ENCODE results near the gene LPAR6. TPM values are rescaled to one million over a fixed set of nuclear protein-coding genes. Genes with fewer than 3 reads are reported as not detected.

Gene LPAR6
- total RNA-seq, 2 donors from 2014 or later = 37.2 to 48.7 TPM

DNA sequence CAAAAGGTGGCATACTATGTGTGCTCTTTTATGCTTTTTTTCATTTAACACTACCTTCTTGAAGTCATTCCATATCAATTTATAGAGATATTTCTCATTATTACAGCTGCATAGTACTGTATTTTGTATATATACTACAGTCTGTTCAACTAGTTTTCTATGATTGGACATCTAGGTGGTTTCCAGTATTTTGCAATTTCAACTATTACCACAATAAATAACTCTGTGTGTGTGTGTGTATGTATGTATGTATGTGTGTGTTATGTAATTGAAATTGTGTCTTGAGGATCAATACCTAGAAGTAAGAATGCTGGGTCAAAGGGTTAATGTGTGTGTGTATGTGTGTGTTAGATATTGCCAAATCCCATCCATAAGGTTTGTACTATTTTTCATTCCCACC, 7.0 kb downstream of the LPAR6 start:
- H3K27ac Mint-ChIP-seq = peak overlapping the region; percentile 94

DNA sequence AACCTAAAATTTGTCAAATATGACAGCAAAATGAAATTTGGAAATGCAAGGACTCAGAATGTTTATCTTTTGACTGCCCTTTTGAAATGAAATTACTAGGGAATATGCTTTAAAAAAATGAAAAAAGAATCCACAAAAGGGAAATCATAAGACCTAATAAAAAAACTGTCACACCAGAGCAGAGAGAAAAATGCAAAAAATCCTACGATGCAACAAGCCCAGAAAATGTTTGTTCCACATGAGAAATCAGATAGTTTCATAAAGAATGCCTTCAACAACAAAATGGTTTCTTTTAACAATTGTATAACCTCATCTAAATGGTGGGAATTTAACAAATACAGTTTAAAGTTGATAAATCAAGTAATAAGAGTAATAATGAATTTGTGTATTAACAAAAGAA, 8.0 kb downstream of the LPAR6 start:
- DNase-seq (no peak), ATAC-seq (no peak)
- H3K9me3 ChIP-seq (ENCODE audit: control insufficient read depth, low read length, poor library complexity, severe bottlenecking) = no peaks in the 10 kb centered on the region
- Mint-ChIP-seq H3K4me3 (no peak overlapping the region), H3K27me3 (no peaks in the 10 kb centered on the region), H3K27ac (peak overlapping the region; percentile 94), H3K4me1 (peaks cover 57% of the 10 kb centered on the region), H3K36me3 (ENCODE audit: low read depth) (peaks cover 3% of the 10 kb centered on the region)

More for the DNA sequence above, 7.0 kb downstream of the LPAR6 start:
- H3K27me3 Mint-ChIP-seq = no peaks in the 10 kb centered on the region
- peak; percentile 54 for ATAC-seq
- H3K4me3 Mint-ChIP-seq = peak overlapping the region; percentile 71
- no peak for DNase-seq
- peaks cover 3% of the 10 kb centered on the region for H3K36me3 Mint-ChIP-seq (ENCODE audit: low read depth)
- H3K4me1 Mint-ChIP-seq = peaks cover 52% of the 10 kb centered on the region
- H3K9me3 ChIP-seq (ENCODE audit: control insufficient read depth, low read length, poor library complexity, severe bottlenecking) = no peaks in the 10 kb centered on the region

DNA sequence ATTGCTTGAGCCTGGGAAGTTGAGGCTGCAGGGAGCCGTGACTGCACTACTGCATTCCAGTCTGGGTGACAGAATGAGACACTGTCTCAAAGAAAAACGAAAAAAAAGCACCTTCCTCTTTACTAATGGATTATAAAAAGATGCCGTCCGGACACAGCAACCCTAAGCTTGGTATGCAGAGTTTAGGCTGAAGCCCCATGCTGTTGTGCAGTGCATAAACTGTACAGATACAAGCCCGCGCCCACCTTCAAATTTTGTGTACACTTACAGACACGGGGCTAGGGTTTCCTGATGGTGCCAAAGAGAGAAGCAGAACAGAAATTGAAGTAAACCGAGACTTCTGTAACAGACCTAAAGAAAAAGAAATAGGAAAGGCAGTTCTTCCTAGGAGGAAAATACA, 9.0 kb downstream of the LPAR6 start:
- Mint-ChIP-seq H3K4me3 (peak overlapping the region; percentile 52), H3K36me3 (ENCODE audit: low read depth) (peaks cover 3% of the 10 kb centered on the region), H3K27ac (peak overlapping the region; percentile 94), H3K4me1 (peaks cover 56% of the 10 kb centered on the region), H3K27me3 (no peaks in the 10 kb centered on the region)
- no peak for ATAC-seq
- DNase-seq = no peak
- no peaks in the 10 kb centered on the region for H3K9me3 ChIP-seq (ENCODE audit: control insufficient read depth, low read length, poor library complexity, severe bottlenecking)

DNA sequence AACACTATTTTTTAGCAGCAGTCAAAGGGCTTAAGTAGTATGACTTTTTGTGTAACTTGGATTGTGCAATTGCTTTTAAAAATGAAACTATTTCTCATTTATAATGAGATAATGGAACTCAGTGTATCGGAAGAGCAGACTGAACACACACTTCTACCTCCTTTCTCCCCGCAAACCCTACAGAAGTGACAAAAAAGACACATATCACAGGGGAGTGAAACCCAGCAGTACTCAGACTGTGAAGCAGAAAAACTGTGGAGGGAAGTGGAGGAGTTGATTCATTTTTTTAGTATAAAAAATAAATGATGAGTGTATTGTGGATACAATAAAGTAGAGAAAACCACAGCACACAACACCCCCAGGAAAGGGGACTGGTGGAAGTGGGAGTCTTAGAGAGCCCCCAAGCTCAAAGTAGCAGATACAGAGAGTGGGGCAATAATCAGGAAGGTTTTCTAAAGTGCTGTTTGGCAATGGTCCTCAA, 9.7 kb downstream of the LPAR6 start:
- Mint-ChIP-seq H3K27me3 (no peaks in the 10 kb centered on the region), H3K4me3 (peak overlapping the region; percentile 68), H3K27ac (peak overlapping the region; percentile 94), H3K4me1 (peaks cover 53% of the 10 kb centered on the region), H3K36me3 (ENCODE audit: low read depth) (peaks cover 3% of the 10 kb centered on the region)
- ATAC-seq = peak; percentile 63
- DNase-seq = no peak
- no peaks in the 10 kb centered on the region for H3K9me3 ChIP-seq (ENCODE audit: control insufficient read depth, low read length, poor library complexity, severe bottlenecking)

DNA sequence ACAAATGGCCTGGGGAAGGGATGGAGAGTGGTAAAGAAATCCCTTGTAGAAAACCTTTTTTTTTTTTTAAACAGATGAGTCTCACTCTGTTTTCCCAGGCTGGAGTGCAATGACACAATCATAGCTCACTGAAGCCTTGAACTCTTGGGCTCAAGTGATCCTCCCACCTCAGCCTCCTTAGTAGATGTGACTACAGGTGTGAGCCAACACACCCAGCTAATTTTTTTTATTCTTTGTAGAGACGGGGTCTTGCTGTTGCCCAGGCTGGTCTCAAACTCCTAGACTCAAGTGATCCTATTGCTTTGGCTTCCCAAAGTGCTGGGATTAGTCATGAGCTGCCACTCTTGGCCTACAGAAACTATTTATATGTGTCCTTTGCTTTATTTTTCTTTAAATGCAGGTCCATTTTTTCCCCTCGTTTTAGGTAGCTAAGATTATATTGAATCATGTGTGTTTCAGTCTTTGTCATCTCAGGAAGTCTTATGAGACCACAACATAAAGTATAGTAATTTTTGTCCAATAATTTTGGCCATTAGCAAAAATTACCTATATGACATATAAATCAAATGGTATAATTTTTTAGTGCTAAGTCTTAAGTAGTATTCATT, 10.5 kb downstream of the LPAR6 start:
- ATAC-seq (no peak), DNase-seq (no peak)
- no peaks in the 10 kb centered on the region for H3K27me3 Mint-ChIP-seq
- peak overlapping the region; percentile 94 for H3K27ac Mint-ChIP-seq
- peaks cover 53% of the 10 kb centered on the region for H3K4me1 Mint-ChIP-seq
- H3K36me3 Mint-ChIP-seq (ENCODE audit: low read depth) = peaks cover 3% of the 10 kb centered on the region
- H3K9me3 ChIP-seq (ENCODE audit: control insufficient read depth, low read length, poor library complexity, severe bottlenecking) = no peaks in the 10 kb centered on the region
- no peak overlapping the region for H3K4me3 Mint-ChIP-seq

DNA sequence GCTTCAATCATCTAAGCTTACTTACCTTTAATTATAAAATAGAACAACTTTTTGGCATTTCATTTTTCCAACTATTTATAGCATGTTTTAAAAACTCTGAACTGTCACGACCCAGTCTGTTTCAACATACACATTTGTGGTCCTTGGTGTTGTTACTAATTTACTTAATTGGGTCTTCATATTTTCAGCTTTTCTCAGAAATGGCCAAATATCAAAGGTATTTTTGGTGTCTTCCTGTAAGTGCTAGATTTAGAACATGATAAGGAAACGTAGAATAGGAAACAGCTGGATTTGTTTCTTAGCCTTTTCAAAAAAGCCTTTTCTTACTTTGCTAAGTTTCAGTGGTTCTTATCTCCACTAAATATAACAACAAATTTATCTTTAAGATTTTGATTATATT, 11.4 kb downstream of the LPAR6 start:
- no peak for DNase-seq
- ATAC-seq = peak; percentile 13
- no peak overlapping the region for H3K27ac Mint-ChIP-seq
- H3K36me3 Mint-ChIP-seq (ENCODE audit: low read depth) = peaks cover 3% of the 10 kb centered on the region
- peaks cover 47% of the 10 kb centered on the region for H3K4me1 Mint-ChIP-seq
- H3K4me3 Mint-ChIP-seq = no peak overlapping the region
- H3K27me3 Mint-ChIP-seq = no peaks in the 10 kb centered on the region
- H3K9me3 ChIP-seq (ENCODE audit: control insufficient read depth, low read length, poor library complexity, severe bottlenecking) = no peaks in the 10 kb centered on the region

DNA sequence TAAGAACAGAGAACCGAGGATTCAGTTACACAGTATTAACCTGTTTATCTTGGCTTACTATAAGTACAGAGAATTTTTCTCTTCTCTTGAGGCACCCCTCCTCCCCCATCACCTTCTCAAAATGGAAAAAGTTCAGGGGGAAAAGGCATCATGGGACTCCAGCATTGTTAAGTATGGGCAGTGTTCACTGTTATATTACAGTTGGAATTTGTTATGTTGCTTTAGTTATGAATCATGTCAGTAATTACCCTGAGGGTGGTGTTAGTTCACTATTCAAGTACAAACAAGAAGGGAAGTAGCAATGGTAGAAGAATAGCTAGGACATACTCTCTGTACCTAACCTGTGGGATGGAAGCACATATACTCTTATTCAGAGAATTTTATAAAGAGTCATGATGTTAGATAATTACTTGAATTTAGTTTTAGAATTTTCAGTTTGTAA, 12.0 kb downstream of the LPAR6 start:
- H3K4me1 Mint-ChIP-seq = peaks cover 42% of the 10 kb centered on the region
- peak overlapping the region; percentile 91 for H3K27ac Mint-ChIP-seq
- no peaks in the 10 kb centered on the region for H3K9me3 ChIP-seq (ENCODE audit: control insufficient read depth, low read length, poor library complexity, severe bottlenecking)
- no peaks in the 10 kb centered on the region for H3K27me3 Mint-ChIP-seq
- H3K4me3 Mint-ChIP-seq = peak overlapping the region; percentile 77
- DNase-seq (no peak), ATAC-seq (peak; percentile 67)
- peaks cover under 1% of the 10 kb centered on the region for H3K36me3 Mint-ChIP-seq (ENCODE audit: low read depth)

DNA sequence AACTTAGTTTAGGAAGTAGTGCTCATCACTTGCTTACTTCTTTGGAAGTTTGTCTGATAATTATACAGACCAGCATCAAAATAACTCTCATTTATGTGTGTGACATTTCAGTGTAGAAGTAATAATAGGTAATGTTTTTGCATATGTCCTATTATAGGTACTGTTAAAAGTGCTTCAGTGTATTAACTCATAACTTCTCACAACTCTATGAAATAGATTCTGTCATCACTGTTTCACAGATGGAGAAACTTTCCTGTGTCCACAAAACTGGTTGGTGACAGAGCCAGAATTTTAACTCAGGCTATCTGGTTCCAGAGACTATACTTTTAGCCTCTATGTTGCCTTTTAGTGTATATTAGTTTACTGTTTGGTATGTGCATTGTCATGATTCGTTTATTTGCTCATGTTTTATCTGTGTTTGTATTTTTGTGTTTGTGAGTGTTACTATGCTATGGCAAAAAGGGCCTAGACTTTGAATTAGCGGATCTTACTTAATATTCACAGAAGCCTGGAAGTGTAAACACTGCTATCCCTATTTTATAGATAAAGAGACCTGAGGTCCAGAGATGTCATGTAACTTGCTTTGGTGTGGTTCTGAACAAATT, 12.7 kb downstream of the LPAR6 start:
- Mint-ChIP-seq H3K27me3 (no peaks in the 10 kb centered on the region), H3K4me1 (peaks cover 37% of the 10 kb centered on the region), H3K27ac (peak overlapping the region; percentile 91), H3K4me3 (no peak overlapping the region), H3K36me3 (ENCODE audit: low read depth) (peaks cover 2% of the 10 kb centered on the region)
- ATAC-seq (no peak), DNase-seq (no peak)
- H3K9me3 ChIP-seq (ENCODE audit: control insufficient read depth, low read length, poor library complexity, severe bottlenecking) = no peaks in the 10 kb centered on the region

DNA sequence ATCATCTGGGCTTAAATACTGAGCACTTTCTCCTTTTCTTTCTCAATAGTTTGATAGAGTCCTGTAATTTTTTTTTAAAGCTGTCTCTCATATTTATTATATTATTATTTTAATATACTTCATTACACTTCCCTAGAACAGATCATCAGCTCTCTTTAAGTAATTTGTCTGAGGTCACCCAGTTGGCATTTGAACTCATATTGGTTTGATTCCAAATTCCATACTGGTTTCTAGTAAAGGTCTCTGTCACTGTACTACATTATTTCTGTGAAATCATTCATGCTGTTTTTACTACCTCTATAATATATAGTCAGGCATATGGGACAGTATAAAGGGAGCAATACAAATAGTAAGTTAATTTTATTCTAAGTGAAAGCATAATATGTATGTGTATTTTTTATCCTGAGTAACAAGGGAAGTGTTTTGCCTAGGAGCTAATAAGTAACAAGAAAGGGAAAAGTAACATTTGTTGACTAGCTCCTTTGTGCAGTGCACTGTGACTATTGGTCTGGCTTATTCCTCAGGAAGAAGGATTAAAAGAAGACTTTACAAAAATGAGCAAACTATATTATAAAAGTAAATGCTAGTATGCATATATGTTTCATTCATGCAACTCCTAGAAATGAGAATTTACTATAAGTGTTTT, 14.3 kb downstream of the LPAR6 start:
- Mint-ChIP-seq H3K4me1 (peaks cover 28% of the 10 kb centered on the region), H3K36me3 (ENCODE audit: low read depth) (peaks cover 2% of the 10 kb centered on the region), H3K27ac (peak overlapping the region; percentile 91), H3K27me3 (no peaks in the 10 kb centered on the region), H3K4me3 (no peak overlapping the region)
- ATAC-seq (no peak), DNase-seq (no peak)
- no peaks in the 10 kb centered on the region for H3K9me3 ChIP-seq (ENCODE audit: control insufficient read depth, low read length, poor library complexity, severe bottlenecking)

DNA sequence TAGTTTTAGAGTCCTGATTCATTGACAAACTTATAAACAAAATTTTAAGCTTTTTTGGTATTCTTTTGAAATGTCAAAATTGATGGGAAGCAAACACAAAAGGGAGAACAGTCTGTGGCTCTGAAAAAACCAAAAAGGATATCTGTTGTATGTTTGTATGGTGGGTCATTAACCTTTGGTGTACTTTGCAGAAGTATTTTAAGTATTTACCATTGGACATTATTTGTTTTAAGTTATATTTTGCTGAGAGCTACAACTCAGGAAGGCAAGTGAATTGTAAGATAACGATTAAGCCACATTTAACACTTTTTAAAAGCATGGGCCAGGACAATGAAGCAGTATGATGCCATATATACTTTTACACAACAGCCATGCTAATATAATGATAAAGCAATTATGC, 15.2 kb downstream of the LPAR6 start:
- peaks cover 8% of the 10 kb centered on the region for H3K36me3 Mint-ChIP-seq (ENCODE audit: low read depth)
- H3K27me3 Mint-ChIP-seq = no peaks in the 10 kb centered on the region
- H3K27ac Mint-ChIP-seq = peak overlapping the region; percentile 91
- no peak overlapping the region for H3K4me3 Mint-ChIP-seq
- H3K9me3 ChIP-seq (ENCODE audit: control insufficient read depth, low read length, poor library complexity, severe bottlenecking) = no peaks in the 10 kb centered on the region
- peaks cover 23% of the 10 kb centered on the region for H3K4me1 Mint-ChIP-seq
- DNase-seq (no peak), ATAC-seq (no peak)

DNA sequence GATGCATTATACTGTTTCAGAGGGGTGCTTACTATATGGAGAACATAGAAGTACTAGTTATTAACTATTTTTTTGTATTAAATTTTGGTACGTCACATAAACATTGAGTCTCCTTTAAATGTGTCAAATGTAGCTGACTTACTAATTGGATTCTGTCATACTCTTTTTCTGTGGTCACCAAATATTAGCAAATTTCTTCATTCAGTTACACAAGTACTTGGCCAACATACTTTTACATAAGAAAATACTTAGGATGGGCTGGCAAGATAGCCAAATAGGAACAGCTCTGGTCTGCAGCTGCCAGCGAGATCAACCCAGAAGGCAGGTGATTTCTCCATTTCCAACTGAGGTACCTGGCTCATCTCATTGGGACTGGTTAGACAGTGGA, 19.2 kb downstream of the LPAR6 start:
- peaks cover 16% of the 10 kb centered on the region for H3K36me3 Mint-ChIP-seq (ENCODE audit: low read depth)
- H3K27me3 Mint-ChIP-seq = no peaks in the 10 kb centered on the region
- peaks cover 7% of the 10 kb centered on the region for H3K4me1 Mint-ChIP-seq
- H3K4me3 Mint-ChIP-seq = no peak overlapping the region
- ATAC-seq (no peak), DNase-seq (no peak)
- no peak overlapping the region for H3K27ac Mint-ChIP-seq
- no peaks in the 10 kb centered on the region for H3K9me3 ChIP-seq (ENCODE audit: control insufficient read depth, low read length, poor library complexity, severe bottlenecking)

DNA sequence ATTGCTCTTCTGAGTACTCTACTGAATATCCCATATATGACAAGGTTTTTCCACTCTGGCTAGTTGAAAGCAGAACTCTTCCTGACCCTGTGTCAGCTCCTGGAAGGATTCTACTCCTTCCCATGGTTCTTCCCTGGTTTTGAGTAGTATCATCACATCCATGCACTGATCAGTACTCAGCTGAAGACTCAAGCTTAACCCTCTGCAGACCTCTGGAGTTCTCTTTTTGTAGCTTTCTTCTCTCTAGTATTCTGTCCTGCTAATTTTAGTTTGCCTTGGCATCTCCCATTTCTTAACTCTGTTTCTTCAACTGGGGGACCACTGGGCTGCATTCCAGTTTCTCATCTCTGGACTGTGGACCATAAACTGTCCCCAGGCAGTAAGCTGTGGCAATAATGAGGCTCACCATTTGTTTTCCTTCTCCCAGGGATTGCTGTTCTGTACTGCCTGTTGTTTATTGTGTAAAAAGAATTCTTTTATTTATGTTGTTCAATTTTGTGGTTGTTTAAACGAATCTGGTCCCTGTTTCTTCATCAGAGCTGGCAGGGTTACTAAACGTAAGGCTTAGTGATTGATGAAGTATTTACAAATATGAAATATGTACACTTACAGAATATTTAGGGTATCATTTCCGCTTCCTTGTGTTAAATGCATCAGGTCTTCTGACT, 19.7 kb downstream of the LPAR6 start:
- no peaks in the 10 kb centered on the region for H3K27me3 Mint-ChIP-seq
- ATAC-seq (no peak), DNase-seq (no peak)
- H3K4me1 Mint-ChIP-seq = peaks cover 9% of the 10 kb centered on the region
- H3K36me3 Mint-ChIP-seq (ENCODE audit: low read depth) = peaks cover 18% of the 10 kb centered on the region
- H3K9me3 ChIP-seq (ENCODE audit: control insufficient read depth, low read length, poor library complexity, severe bottlenecking) = no peaks in the 10 kb centered on the region
- H3K27ac Mint-ChIP-seq = no peak overlapping the region
- no peak overlapping the region for H3K4me3 Mint-ChIP-seq

DNA sequence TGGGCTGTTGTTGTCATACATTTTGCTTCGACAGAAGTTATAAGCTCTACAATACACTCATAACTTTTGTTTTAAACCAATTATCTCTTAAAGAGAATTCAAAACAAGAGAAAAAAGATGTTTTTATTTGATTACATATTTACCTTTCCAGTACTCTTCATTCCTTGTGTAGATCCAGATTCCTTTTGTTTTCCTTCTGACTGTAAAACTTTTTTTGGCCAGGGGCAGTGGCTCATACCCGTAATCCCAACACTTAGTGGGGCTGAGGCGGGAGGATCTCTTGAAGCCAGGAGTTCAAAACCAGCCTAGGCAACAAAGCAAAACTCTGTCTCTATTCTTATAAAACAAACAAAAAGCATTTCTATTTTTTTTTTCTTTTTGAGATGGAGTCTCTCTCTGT, 21.7 kb downstream of the LPAR6 start:
- ATAC-seq = no peak
- Mint-ChIP-seq H3K27me3 (no peaks in the 10 kb centered on the region), H3K27ac (no peak overlapping the region), H3K4me3 (no peak overlapping the region), H3K4me1 (peaks cover 16% of the 10 kb centered on the region), H3K36me3 (ENCODE audit: low read depth) (peaks cover 18% of the 10 kb centered on the region)
- no peak for DNase-seq
- H3K9me3 ChIP-seq (ENCODE audit: control insufficient read depth, low read length, poor library complexity, severe bottlenecking) = no peaks in the 10 kb centered on the region
